PC-3 (cell line): ENCODE results near the gene RAD21L1. TPM values are rescaled to one million over a fixed set of nuclear protein-coding genes. Genes with fewer than 3 reads are reported as not detected.

Experiments used
- ATAC-seq: fragments of 200-7000 bp; cut with Tn5 transposase; 2 replicates; pipeline ENCODE4 v1.9.1; 2020; ENCODE audit warnings: mild to moderate bottlenecking, moderate library complexity
- BruUV-seq: library from RNA; stranded (reverse); fragments of 400-500 nt; replicated peaks from 2 replicates; lab custom pipeline; 2021; lab: Mats Ljungman, UMichigan
- CTCF ChIA-PET: fragments of 300-600 bp; sonication (Branson Sonifier 250); formaldehyde crosslinking; loops from one replicate; lab custom pipeline; 2022; ENCODE audit warnings: antibody characterized with exemption; lab: Charles Lee
- POLR2A ChIA-PET: fragments of 300-600 bp; sonication (Branson Sonifier 250); formaldehyde crosslinking; loops from one replicate; lab custom pipeline; 2022; ENCODE audit warnings: antibody characterized with exemption; ENCODE audit not compliant: unreplicated experiment; lab: Charles Lee
- DNase-seq: peaks from one replicate; pipeline ENCODE4 v3.0.0-alpha.2; 2015
- H2AFZ ChIP-seq: fragments of 300-600 bp; sonication (generic); 2 replicates; pipeline ENCODE4 v1.6.0; 2016; ENCODE audit warnings: antibody characterized with exemption, low read length
- H3F3A ChIP-seq: fragments of 300-600 bp; sonication (generic); one replicate; pipeline ENCODE4 v1.6.0; 2017; ENCODE audit warnings: antibody characterized with exemption, low read length, control low read depth, mild to moderate bottlenecking; ENCODE audit not compliant: unreplicated experiment
- H3K27ac ChIP-seq: fragments of 300-600 bp; sonication (generic); 2 replicates; pipeline ENCODE4 v1.5.1; 2016; ENCODE audit warnings: mild to moderate bottlenecking, low read length
- H3K27me3 ChIP-seq: fragments of 300-600 bp; sonication (generic); 2 replicates; pipeline ENCODE4 v1.6.1; 2016; ENCODE audit warnings: low read length, mixed read lengths
- H3K36me3 ChIP-seq: fragments of 300-600 bp; sonication (generic); 2 replicates; pipeline ENCODE4 v1.6.1; 2016; ENCODE audit warnings: low read depth, mixed run types, low read length, mixed read lengths
- H3K4me1 ChIP-seq: fragments of 300-600 bp; sonication (generic); 2 replicates; pipeline ENCODE4 v1.5.1; 2016; ENCODE audit warnings: low read length; ENCODE audit not compliant: insufficient read depth
- H3K4me2 ChIP-seq: fragments of 300-600 bp; sonication (generic); 2 replicates; pipeline ENCODE4 v1.6.0; 2016; ENCODE audit warnings: low read length
- H3K4me3 ChIP-seq: fragments of 300-600 bp; sonication (generic); 2 replicates; pipeline ENCODE4 v1.5.1; 2016; ENCODE audit warnings: mild to moderate bottlenecking, low read length, mixed read lengths
- H3K79me2 ChIP-seq: fragments of 300-600 bp; sonication (generic); 2 replicates; pipeline ENCODE4 v1.6.1; 2017; ENCODE audit warnings: low read length, mixed read lengths
- H3K9ac ChIP-seq: fragments of 300-600 bp; sonication (generic); 2 replicates; pipeline ENCODE4 v1.6.0; 2016; ENCODE audit warnings: mild to moderate bottlenecking, low read length
- H3K9me2 ChIP-seq: fragments of 300-600 bp; sonication (generic); replicated peaks from 2 replicates; pipeline ENCODE4 v1.6.1; 2016; ENCODE audit warnings: mixed run types, low read length, mixed read lengths
- H3K9me3 ChIP-seq: fragments of 300-600 bp; sonication (generic); 2 replicates; pipeline ENCODE4 v1.6.1; 2016; ENCODE audit warnings: low read length, mixed read lengths
- H4K20me1 ChIP-seq: fragments of 300-600 bp; sonication (generic); 2 replicates; pipeline ENCODE4 v1.6.1; 2016; ENCODE audit warnings: low read length, mixed read lengths
- EZH2 ChIP-seq: fragments of 300-600 bp; sonication (generic); IDR thresholded peaks from one replicate; pipeline ENCODE4 v1.6.1; 2017; ENCODE audit warnings: antibody characterized with exemption, mild to moderate bottlenecking, low read length; ENCODE audit not compliant: unreplicated experiment
- EZH2phosphoT487 ChIP-seq: fragments of 300-600 bp; sonication (generic); IDR thresholded peaks from 2 replicates; pipeline ENCODE4 v1.6.1; 2018; ENCODE audit warnings: mild to moderate bottlenecking, antibody characterized with exemption, low read length, borderline replicate concordance
- intact Hi-C: fragments of 100-400 bp; cut with micrococcal nuclease; formaldehyde crosslinking; loops from 2 replicates; pipeline ENCODE4 v1.9.0; 2023
- total RNA-seq: library from RNA; depleted of rRNA; stranded (reverse); fragments of >200 nt; gene quantifications from 2 replicates; pipeline ENCODE4 v1.2.3, GENCODE V29; 2014
- TF ChIP-seq, protein P1 (sequence below): fragments of 300-600 bp; sonication (generic); conservative IDR thresholded peaks from 2 replicates; pipeline ENCODE4 v1.5.1; 2017; ENCODE audit warnings: antibody characterized with exemption, low read depth, mild to moderate bottlenecking, low read length

Gene RAD21L1
- total RNA-seq, 1 experiment from 2014 or later: 0.11 TPM

DNA sequence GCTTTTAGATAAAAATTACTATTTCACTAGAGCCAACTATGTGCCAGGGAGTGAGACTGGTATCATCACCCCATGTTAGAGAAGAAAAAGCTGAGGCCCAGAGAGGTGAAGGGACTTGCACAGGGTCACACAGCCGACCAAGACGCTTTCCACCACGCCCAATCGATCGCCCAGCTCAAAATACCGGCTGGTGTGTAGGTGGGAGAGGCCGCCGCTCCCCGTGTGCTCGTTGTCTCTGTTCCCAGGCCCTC lies 40.0 kb downstream of the RAD21L1 start:
- Histone ChIP-seq H3K4me1 (peaks cover 13% of the 10 kb centered on the region; the same call in 1 of the 2 replicates), H4K20me1 (no peaks in the 10 kb centered on the region), H3K4me3 (peak overlapping the region; percentile 90), H3K9ac (peak overlapping the region; percentile 57), H3K79me2 (0 out of 2 replicates have a peak, but pooled peaks cover 3% of the 10 kb centered on the region), H3K4me2 (peak overlapping the region; percentile 88), H3K27me3 (peaks cover 2% of the 10 kb centered on the region; the same call in 1 of the 2 replicates), H3K9me3 (no peaks in the 10 kb centered on the region), H3K27ac (no peak overlapping the region), H3K9me2 (no peaks in the 10 kb centered on the region), H2AFZ (peak overlapping the region; percentile 92), H3K36me3 (no peaks in the 10 kb centered on the region), H3F3A (no peaks in the 10 kb centered on the region)
- BruUV-seq: no TSS peak
- TF ChIP-seq EZH2 (no peak), EZH2phosphoT487 (no peak)
- TF ChIP-seq, protein P1, sequence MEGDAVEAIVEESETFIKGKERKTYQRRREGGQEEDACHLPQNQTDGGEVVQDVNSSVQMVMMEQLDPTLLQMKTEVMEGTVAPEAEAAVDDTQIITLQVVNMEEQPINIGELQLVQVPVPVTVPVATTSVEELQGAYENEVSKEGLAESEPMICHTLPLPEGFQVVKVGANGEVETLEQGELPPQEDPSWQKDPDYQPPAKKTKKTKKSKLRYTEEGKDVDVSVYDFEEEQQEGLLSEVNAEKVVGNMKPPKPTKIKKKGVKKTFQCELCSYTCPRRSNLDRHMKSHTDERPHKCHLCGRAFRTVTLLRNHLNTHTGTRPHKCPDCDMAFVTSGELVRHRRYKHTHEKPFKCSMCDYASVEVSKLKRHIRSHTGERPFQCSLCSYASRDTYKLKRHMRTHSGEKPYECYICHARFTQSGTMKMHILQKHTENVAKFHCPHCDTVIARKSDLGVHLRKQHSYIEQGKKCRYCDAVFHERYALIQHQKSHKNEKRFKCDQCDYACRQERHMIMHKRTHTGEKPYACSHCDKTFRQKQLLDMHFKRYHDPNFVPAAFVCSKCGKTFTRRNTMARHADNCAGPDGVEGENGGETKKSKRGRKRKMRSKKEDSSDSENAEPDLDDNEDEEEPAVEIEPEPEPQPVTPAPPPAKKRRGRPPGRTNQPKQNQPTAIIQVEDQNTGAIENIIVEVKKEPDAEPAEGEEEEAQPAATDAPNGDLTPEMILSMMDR: no peak
- ChIA-PET CTCF (no interaction called here), POLR2A (no interaction called here)
- DNase-seq (no peak), ATAC-seq (no peak)
- intact Hi-C loops: no loop called here

DNA sequence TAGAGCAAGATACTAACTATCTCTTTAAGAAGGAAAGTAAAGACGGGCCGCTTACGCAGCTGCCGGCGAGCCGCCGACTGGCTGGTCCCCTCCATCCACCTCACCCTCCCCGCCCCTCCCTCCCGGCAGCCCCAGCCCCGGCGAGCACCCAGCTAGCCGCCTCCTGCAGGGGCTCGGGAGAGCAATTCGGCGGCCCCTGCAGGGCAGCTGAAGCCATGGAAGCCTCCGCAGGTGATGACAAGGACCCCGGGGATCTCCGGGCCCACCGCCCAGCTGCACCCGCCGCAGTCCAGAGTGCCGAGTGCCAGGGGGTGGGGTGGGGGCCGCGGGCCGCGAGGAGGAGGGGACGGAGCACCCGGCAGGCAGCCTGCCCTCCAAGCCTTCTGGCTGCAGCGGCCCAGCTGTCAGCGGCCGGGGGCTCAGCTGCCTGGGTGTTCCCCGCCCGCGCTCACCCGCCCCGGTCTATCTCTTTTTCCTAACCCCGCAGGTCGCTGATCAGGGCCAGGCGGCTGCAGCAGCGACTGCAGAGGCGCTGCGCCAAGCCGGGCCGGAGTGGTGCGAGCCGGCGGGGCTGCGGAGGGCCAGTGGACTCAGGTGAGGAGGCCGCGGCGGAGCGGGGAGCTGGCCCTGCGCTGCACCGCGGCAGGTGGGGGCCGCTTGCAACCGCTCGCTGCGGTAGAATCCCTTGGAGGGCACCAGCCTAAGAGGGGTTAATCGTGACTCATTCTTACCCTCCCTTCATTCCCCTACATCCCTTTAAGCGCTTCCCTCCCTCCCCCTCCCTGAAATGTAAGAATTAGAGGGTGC lies 40.5 kb downstream of the RAD21L1 start, which contains the start of gene SNPH:
SNPH (plus strand) TSS at position 128 of the 807 bp plus-strand sequence. CDS start 29,946 bp downstream, outside the sequence.
- no peaks in the 10 kb centered on the region for H4K20me1 ChIP-seq
- TF ChIP-seq, protein P1: no peak
- TF ChIP-seq EZH2 (no peak), EZH2phosphoT487 (no peak)
- no peak within 1 kb of the TSS for H3K27ac ChIP-seq
- no peaks in the 10 kb centered on the region for H3K36me3 ChIP-seq
- H3K9ac ChIP-seq: peak within 1 kb of the TSS; percentile 57
- H3K27me3 ChIP-seq: no peaks in the 10 kb centered on the region
- ATAC-seq (peak; percentile 94), DNase-seq (peak; percentile 84)
- no peaks in the 10 kb centered on the region for H3F3A ChIP-seq
- peak within 1 kb of the TSS; percentile 88 for H3K4me2 ChIP-seq
- intact Hi-C loops: no loop called here
- H3K9me3 ChIP-seq: no peaks in the 10 kb centered on the region
- peak within 1 kb of the TSS; percentile 90 for H3K4me3 ChIP-seq
- POLR2A ChIA-PET: interaction anchor here (0.6 kb wide), 1 partner anchor 859 kb away, joined by 3 read pairs; no protein-coding TSS in a partner anchor
- CTCF ChIA-PET: no interaction called here
- H3K9me2 ChIP-seq: no peaks in the 10 kb centered on the region
- no TSS peak for BruUV-seq
- H3K79me2 ChIP-seq: 0 out of 2 replicates have a peak, but pooled peaks cover 3% of the 10 kb centered on the region
- H3K4me1 ChIP-seq: peaks cover 13% of the 10 kb centered on the region; the same call in 1 of the 2 replicates
- peak within 1 kb of the TSS; percentile 92 for H2AFZ ChIP-seq

- peak overlapping the region; percentile 90 for H3K4me3 ChIP-seq
- peak overlapping the region; percentile 92; the same call in 1 of the 2 replicates for H2AFZ ChIP-seq
- H3K36me3 ChIP-seq: no peaks in the 10 kb centered on the region
- H3K9me3 ChIP-seq: no peaks in the 10 kb centered on the region
- H3K79me2 ChIP-seq: 0 out of 2 replicates have a peak, but pooled peaks cover 3% of the 10 kb centered on the region
- CTCF ChIA-PET: no interaction called here
- ATAC-seq: no peak
- POLR2A ChIA-PET: interaction anchor here (0.6 kb wide), 1 partner anchor 859 kb away, joined by 3 read pairs; no protein-coding TSS in a partner anchor
- H3K27me3 ChIP-seq: no peaks in the 10 kb centered on the region
- intact Hi-C loops: no loop called here
- H3K4me1 ChIP-seq: peaks cover 13% of the 10 kb centered on the region; the same call in 1 of the 2 replicates
- H3K9me2 ChIP-seq: no peaks in the 10 kb centered on the region
- no peak for DNase-seq
- no peak for TF ChIP-seq EZH2
- TF ChIP-seq, protein P1: no peak
- TF ChIP-seq EZH2phosphoT487: no peak
- no peaks in the 10 kb centered on the region for H3F3A ChIP-seq
- peak overlapping the region; percentile 88 for H3K4me2 ChIP-seq
- no peak overlapping the region for H3K27ac ChIP-seq
- no peak overlapping the region for H3K9ac ChIP-seq
- no peaks in the 10 kb centered on the region for H4K20me1 ChIP-seq
- no TSS peak for BruUV-seq
Observed at GRCh38 chr20:1267161-1267560, 41.3 kb downstream of the RAD21L1 start.
